Measurements from ENCODE around the gene PCK1. TPM values are rescaled to one million over a fixed set of nuclear protein-coding genes. Genes with fewer than 3 reads are reported as not detected.

PCK1 gene
- total RNA-seq, 1 experiment from 2014 or later = not detected

GRCh38 chr20:57603120-57603519 is 42.2 kb downstream of the PCK1 start:
- H3K27ac Mint-ChIP-seq = no peak overlapping the region
- H2AK5ac ChIP-seq (ENCODE audit: insufficient read length, low read length) = no peak overlapping the region
- H2BK120ac ChIP-seq (ENCODE audit: low read depth, low read length, poor library complexity, severe bottlenecking) = no peak overlapping the region

More at GRCh38 chr20:57603120-57603519, 42.2 kb downstream of the PCK1 start:
- Histone ChIP-seq H3K79me2 (ENCODE audit: insufficient read depth, low read length) (no peaks in the 10 kb centered on the region), H3K23ac (ENCODE audit: insufficient read length, low read depth, low read length) (no peak overlapping the region), H3K14ac (ENCODE audit: insufficient read depth, low read length) (no peak overlapping the region), H3K27ac (ENCODE audit: insufficient read length, low read depth, low read length) (no peak overlapping the region), H2BK20ac (ENCODE audit: low read depth, low read length, poor library complexity, severe bottlenecking) (no peak overlapping the region), H3K79me1 (ENCODE audit: insufficient read depth, low read depth, low read length, poor library complexity, severe bottlenecking) (no peaks in the 10 kb centered on the region), H2BK15ac (ENCODE audit: low read depth, low read length) (no peak overlapping the region), H4K8ac (replicated peaks; ENCODE audit: insufficient read length, low read depth, low read length) (no peak overlapping the region), H4K20me1 (ENCODE audit: control insufficient read depth, insufficient read depth, insufficient read length) (no peaks in the 10 kb centered on the region), H3K23me2 (ENCODE audit: insufficient read length, low read depth, low read length, poor library complexity, severe bottlenecking) (no peaks in the 10 kb centered on the region), H3K4ac (ENCODE audit: low read depth, low read length) (no peak overlapping the region), H3T11ph (ENCODE audit: low read length) (no peak overlapping the region), H3K4me2 (ENCODE audit: insufficient read depth, insufficient read length, low read length) (no peak overlapping the region), H3K9ac (ENCODE audit: extremely low read depth, insufficient read length, low read length) (no peak overlapping the region), H3K4me1 (ENCODE audit: insufficient read depth, low read length) (no peaks in the 10 kb centered on the region), H2AFZ (ENCODE audit: low read length) (no peak overlapping the region), H3K27me3 (ENCODE audit: insufficient read depth, low read length) (no peaks in the 10 kb centered on the region), H3K9me3 (ENCODE audit: control insufficient read depth, low read depth, low read length) (no peaks in the 10 kb centered on the region), H4K91ac (ENCODE audit: insufficient read length, low read depth, low read length) (no peak overlapping the region), H3K18ac (ENCODE audit: insufficient read length, low read depth, low read length) (no peak overlapping the region), H2BK12ac (ENCODE audit: insufficient read length, low read depth, low read length) (no peak overlapping the region), H2BK5ac (ENCODE audit: insufficient read length, low read length) (no peak overlapping the region), H3K56ac (ENCODE audit: insufficient read length, low read depth, low read length) (no peak overlapping the region), H4K5ac (ENCODE audit: insufficient read length, low read depth, low read length) (no peak overlapping the region)
- H3K4me1 Mint-ChIP-seq = peaks cover 5 to 6% of the 10 kb centered on the region in 2 experiments; a peak in 3 of 4 replicates
- TF ChIP-seq, protein P1, sequence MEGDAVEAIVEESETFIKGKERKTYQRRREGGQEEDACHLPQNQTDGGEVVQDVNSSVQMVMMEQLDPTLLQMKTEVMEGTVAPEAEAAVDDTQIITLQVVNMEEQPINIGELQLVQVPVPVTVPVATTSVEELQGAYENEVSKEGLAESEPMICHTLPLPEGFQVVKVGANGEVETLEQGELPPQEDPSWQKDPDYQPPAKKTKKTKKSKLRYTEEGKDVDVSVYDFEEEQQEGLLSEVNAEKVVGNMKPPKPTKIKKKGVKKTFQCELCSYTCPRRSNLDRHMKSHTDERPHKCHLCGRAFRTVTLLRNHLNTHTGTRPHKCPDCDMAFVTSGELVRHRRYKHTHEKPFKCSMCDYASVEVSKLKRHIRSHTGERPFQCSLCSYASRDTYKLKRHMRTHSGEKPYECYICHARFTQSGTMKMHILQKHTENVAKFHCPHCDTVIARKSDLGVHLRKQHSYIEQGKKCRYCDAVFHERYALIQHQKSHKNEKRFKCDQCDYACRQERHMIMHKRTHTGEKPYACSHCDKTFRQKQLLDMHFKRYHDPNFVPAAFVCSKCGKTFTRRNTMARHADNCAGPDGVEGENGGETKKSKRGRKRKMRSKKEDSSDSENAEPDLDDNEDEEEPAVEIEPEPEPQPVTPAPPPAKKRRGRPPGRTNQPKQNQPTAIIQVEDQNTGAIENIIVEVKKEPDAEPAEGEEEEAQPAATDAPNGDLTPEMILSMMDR (conservative IDR thresholded peaks at IDR 0.05) = no peak
- no peak for DNase-seq
- H3K27me3 Mint-ChIP-seq (ENCODE audit: low read depth) = peaks cover 8% of the 10 kb centered on the region
- no peaks in the 10 kb centered on the region; a peak in 1 of 5 replicates for H3K9me3 Mint-ChIP-seq
- no peaks in the 10 kb centered on the region; a peak in 2 of 7 replicates for H3K36me3 Mint-ChIP-seq (ENCODE audit: insufficient read depth in 1 of 3, low read depth in 3 of 3)
- no peak overlapping the region for H3K4me3 Mint-ChIP-seq
- WGBS (ENCODE audit: extremely low coverage, insufficient read length, low lambda C conversion rate) = no CpG with 5 or more reads among the region's 10 CpGs

Measured in H9 (cell line).